Measurements from ENCODE around the gene OR11H6.
"Not testable (repeated sequence)": the region's sequence is repeated elsewhere in the genome, so short reads cannot be mapped to it uniquely, and the experiment has no call there.

The OR11H6 gene

GRCh38 chr14:20195911-20196310, 27.6 kb upstream of the OR11H6 start:
- H3K4me1 ChIP-seq (ENCODE audit: control insufficient read depth in 1 of 2, insufficient read depth in 1 of 2, low read depth in 1 of 2, low read length in 1 of 2) = peaks cover 0 to 6% of the 10 kb centered on the region in 2 experiments
- H3K4me3 ChIP-seq (ENCODE audit: low read depth in 1 of 2, low read length in 1 of 2) = no peak overlapping the region
- H3K36me3 ChIP-seq = no peaks in the 10 kb centered on the region
- no peaks in the 10 kb centered on the region for H3K27me3 ChIP-seq
- H3K9me3 ChIP-seq = no peaks in the 10 kb centered on the region
- no peak overlapping the region for H3K27ac ChIP-seq
- TF ChIP-seq, protein P1, sequence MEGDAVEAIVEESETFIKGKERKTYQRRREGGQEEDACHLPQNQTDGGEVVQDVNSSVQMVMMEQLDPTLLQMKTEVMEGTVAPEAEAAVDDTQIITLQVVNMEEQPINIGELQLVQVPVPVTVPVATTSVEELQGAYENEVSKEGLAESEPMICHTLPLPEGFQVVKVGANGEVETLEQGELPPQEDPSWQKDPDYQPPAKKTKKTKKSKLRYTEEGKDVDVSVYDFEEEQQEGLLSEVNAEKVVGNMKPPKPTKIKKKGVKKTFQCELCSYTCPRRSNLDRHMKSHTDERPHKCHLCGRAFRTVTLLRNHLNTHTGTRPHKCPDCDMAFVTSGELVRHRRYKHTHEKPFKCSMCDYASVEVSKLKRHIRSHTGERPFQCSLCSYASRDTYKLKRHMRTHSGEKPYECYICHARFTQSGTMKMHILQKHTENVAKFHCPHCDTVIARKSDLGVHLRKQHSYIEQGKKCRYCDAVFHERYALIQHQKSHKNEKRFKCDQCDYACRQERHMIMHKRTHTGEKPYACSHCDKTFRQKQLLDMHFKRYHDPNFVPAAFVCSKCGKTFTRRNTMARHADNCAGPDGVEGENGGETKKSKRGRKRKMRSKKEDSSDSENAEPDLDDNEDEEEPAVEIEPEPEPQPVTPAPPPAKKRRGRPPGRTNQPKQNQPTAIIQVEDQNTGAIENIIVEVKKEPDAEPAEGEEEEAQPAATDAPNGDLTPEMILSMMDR (IDR thresholded peaks at IDR 0.05) = no peak

DNA sequence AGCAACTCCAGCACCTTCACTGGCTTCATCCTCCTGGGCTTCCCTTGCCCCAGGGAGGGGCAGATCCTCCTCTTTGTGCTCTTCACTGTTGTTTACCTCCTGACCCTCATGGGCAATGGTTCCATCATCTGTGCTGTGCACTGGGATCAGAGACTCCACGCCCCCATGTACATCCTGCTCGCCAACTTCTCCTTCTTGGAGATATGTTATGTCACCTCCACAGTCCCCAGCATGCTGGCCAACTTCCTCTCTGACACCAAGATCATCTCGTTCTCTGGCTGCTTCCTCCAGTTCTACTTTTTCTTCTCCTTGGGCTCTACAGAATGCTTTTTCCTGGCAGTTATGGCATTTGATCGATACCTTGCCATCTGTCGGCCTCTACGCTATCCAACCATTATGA, 26.1 kb upstream of the OR11H6 start:
- TF ChIP-seq, protein P1 (IDR thresholded peaks at IDR 0.05) = no peak
- no peak overlapping the region for H3K4me3 ChIP-seq (ENCODE audit: low read depth in 1 of 2, low read length in 1 of 2)
- no peaks in the 10 kb centered on the region for H3K9me3 ChIP-seq
- H3K27me3 ChIP-seq = no peaks in the 10 kb centered on the region
- peaks cover 0 to 6% of the 10 kb centered on the region in 2 experiments for H3K4me1 ChIP-seq (ENCODE audit: control insufficient read depth in 1 of 2, insufficient read depth in 1 of 2, low read depth in 1 of 2, low read length in 1 of 2)
- H3K36me3 ChIP-seq = no peaks in the 10 kb centered on the region
- H3K27ac ChIP-seq = no peak overlapping the region

GRCh38 chr14:20198991-20199390, 24.5 kb upstream of the OR11H6 start:
- no peaks in the 10 kb centered on the region for H3K36me3 ChIP-seq
- no peak overlapping the region for H3K4me3 ChIP-seq (ENCODE audit: low read depth in 1 of 2, low read length in 1 of 2)
- peaks cover 0 to 6% of the 10 kb centered on the region in 2 experiments for H3K4me1 ChIP-seq (ENCODE audit: control insufficient read depth in 1 of 2, insufficient read depth in 1 of 2, low read depth in 1 of 2, low read length in 1 of 2)
- H3K9me3 ChIP-seq = no peaks in the 10 kb centered on the region
- H3K27ac ChIP-seq = no peak overlapping the region
- no peaks in the 10 kb centered on the region for H3K27me3 ChIP-seq
- TF ChIP-seq, protein P1 (IDR thresholded peaks at IDR 0.05) = no peak

DNA sequence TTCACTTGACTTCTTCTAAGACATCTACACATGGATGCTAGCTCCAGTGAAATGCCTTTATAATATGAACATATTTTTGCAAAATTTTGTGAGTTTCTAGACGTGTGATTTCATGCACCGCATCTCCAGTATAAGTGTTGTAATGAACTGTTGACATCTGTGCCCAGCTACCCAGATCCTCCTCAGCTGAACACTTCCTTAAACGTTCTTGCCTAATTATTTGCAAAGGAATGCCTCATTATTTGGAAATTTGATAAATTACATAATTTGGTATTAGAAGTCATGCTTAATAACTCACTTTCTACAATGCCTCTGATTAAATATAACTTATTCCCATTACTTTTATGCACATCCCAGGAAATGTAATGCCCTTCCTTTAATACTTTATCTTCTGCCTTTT, 18.8 kb upstream of the OR11H6 start:
- TF ChIP-seq, protein P1 (IDR thresholded peaks at IDR 0.05) = no peak

DNA sequence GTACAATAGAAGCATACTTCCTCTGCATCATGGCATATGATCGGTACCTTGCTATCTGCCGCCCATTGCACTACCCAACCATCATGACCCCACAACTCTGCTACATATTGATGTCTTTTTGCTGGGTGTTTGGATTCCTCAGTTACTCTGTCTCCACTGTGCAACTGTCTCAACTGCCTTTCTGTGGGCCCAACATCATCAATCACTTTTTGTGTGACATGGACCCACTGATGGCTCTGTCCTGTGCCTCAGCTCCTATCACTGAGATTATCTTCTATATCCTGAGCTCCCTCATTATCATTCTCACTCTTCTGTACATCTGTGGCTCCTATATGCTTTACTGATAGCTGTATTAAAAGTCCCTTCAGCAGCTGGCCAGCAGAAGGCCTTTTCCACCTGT, 13.9 kb upstream of the OR11H6 start:
- TF ChIP-seq, protein P1 (IDR thresholded peaks at IDR 0.05) = no peak
- H3K9me3 ChIP-seq = no peaks in the 10 kb centered on the region

More for the DNA sequence above, 18.8 kb upstream of the OR11H6 start:
- H3K9me3 ChIP-seq = no peaks in the 10 kb centered on the region
- H3K36me3 ChIP-seq = no peaks in the 10 kb centered on the region
- H3K27me3 ChIP-seq = no peaks in the 10 kb centered on the region
- H3K4me3 ChIP-seq (ENCODE audit: low read depth in 1 of 2, low read length in 1 of 2) = no peak overlapping the region
- H3K4me1 ChIP-seq (ENCODE audit: control insufficient read depth in 1 of 2, insufficient read depth in 1 of 2, low read depth in 1 of 2, low read length in 1 of 2) = peaks cover 0 to 8% of the 10 kb centered on the region in 2 experiments
- H3K27ac ChIP-seq = no peak overlapping the region

DNA sequence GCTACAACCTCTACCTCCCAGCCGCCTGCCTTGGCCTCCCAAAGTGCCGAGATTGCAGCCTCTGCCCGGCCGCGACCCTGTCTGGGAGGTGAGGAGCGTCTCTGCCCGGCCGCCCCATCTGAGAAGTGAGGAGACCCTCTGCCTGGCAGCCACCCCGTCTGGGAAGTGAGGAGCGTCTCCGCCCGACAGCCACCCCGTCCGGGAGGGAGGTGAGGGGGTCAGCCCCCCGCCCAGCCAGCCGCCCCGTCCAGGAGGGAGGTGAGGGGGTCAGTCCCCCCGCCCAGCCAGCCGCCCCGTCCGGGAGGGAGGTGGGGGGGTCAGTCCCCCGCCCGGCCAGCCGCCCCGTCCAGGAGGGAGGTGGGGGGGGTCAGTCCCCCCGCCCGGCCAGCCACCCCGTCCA, 11.1 kb upstream of the OR11H6 start:
- not testable (repeated sequence) for H3K4me3 ChIP-seq (ENCODE audit: low read depth in 1 of 2, low read length in 1 of 2); H3K36me3 ChIP-seq

More for the DNA sequence above, 13.9 kb upstream of the OR11H6 start:
- Histone ChIP-seq H3K36me3 (no peaks in the 10 kb centered on the region), H3K4me3 (ENCODE audit: low read depth in 1 of 2, low read length in 1 of 2) (no peak overlapping the region), H3K4me1 (ENCODE audit: control insufficient read depth in 1 of 2, insufficient read depth in 1 of 2, low read depth in 1 of 2, low read length in 1 of 2) (peaks cover 0 to 5% of the 10 kb centered on the region in 2 experiments), H3K27ac (no peak overlapping the region), H3K27me3 (no peaks in the 10 kb centered on the region)

More for the DNA sequence above, 11.1 kb upstream of the OR11H6 start:
- not testable (repeated sequence) for H3K4me1 ChIP-seq (ENCODE audit: control insufficient read depth in 1 of 2, insufficient read depth in 1 of 2, low read depth in 1 of 2, low read length in 1 of 2); H3K9me3 ChIP-seq; H3K27me3 ChIP-seq; H3K27ac ChIP-seq
